Mesenteric fat pad (tissue), 1 donor: ENCODE data around the gene CTU1. TPM values are rescaled to one million over a fixed set of nuclear protein-coding genes. Genes with fewer than 3 reads are reported as not detected.
A peak's percentile ranks its signal among the peaks of the same experiment; 100 is the strongest.

ENCODE experiments used
- DNase-seq: peaks from one replicate; pipeline ENCODE4 v3.0.0-alpha.2; 2020; ENCODE audit warnings: low spot score
- long read RNA-seq: library from polyadenylated mRNA; unstranded; transcript quantifications from one replicate; pipeline ENCODE4 v2.0.0, GENCODE V29; 2020
- total RNA-seq: library from RNA; stranded (reverse); fragmentation: NEBNext Ultra II Directional; extraction: Animal tissue kit (Norgen Biotek cat#: 25700); gene quantifications from one replicate; pipeline ENCODE4 v1.2.1, GENCODE V29; 2021
- donor health status: DM: yes; HTN: yes; CAD: no.

Gene CTU1
- total RNA-seq: 10.0 TPM
- long read RNA-seq, partial matches to known transcripts: 0 of 1 reads
- long read RNA-seq, other reads (novel, unspliced or antisense): 1 of 1 reads

DNA sequence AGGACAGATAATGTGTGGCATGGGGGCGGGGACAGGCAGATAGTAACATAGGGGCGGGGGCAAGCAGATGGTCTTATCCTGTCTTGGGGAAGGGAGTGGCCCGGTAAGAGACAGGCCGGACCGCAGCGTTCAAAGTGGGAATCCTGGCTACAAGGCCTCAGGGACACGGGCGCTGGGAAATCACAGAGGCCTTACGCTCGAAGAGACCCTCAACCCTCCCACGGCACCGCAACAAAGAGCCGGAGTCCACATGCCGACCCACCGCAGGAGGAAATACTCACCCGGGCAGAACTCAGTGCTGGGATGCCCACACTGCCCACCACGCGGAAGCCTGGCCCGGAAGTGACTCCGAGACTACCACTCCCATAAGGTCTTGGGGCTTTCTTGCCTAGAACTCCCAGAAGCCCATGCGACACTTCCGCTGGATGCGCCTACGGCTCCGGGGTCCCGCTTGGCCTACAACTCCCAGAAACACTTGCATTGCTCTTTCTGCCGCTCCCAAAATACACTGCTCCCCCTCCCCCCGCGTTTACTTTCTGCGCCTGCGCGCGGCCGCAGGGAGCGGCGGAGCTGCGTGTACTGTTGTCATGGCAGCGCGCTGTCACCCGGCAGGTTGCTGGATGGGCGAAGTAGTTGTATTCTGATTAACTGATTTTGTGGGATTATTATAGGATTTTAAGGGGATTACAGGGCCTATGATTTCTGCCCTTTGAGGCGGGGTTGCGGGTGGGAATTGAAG lies at the start of gene CTU1:
Gene CTU1, minus strand, starts transcription at position 344 of the 739 bp plus-strand sequence. CDS start 3,840 bp downstream, outside the sequence.
- DNase-seq: peak; percentile 98

- no peak for DNase-seq
These were observed 49.1 kb upstream of the CTU1 start for GRCh38 chr19:51157265-51157664.

- DNase-seq: no peak
These were observed 48.5 kb upstream of the CTU1 start for GRCh38 chr19:51156710-51157109.

DNA sequence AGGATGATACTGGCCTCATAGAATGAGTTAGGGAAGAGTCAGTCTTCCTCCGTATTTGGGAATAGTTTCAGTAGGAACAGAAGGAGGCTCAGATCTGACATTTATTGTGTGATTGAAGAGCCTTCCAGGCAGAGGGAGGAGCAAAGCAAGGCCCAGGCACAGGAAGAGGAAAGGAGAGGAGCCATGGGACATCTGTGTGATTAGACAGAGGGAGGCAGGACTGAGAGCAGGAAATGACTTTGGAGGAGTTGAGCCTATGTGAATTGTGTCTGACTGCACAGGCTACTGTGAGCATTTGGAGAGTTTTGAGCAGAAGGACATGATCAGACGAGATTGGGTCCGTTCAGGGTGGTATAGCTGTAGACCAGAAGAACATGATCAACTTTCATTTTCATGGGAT lies 42.4 kb upstream of the CTU1 start:
- DNase-seq: peak; percentile 20

DNA sequence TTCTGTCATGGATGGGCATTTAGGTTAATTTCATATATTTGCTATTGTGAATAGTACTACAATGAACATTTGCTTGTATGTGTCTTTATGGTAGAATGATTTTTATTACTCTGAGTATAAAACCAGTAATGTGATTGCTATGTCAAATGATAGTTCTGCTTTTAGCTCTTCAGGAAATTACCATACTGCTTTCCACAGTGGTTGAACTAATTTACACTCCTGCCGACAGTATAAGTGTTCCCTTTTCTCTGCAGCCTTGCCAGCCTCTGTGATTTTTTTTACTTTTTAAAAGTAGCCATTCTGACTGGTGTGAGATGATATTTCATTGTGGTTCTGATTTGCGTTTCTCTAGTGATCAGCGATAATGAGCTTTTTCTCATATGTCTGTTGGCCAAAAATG lies 40.4 kb upstream of the CTU1 start:
- DNase-seq: no peak

DNA sequence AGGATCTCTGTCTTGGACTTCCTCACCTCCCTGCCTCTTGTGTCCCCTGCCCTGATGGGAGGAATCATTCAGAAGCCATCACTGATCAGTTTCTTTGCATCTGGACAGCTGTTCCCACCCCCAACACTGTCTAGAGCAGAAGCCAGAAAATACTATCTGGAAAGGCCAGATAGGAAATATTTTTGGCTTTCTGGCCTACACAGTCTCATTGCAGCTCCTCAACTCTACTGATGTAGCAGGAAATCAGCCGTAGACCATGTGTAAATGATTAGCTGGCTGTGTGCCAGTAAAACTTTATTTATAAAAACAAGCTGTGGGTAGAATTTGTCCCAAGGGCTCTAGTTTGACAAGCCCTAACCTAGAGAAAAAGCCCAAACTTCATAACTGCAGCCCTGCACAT lies 39.5 kb upstream of the CTU1 start:
- no peak for DNase-seq

DNA sequence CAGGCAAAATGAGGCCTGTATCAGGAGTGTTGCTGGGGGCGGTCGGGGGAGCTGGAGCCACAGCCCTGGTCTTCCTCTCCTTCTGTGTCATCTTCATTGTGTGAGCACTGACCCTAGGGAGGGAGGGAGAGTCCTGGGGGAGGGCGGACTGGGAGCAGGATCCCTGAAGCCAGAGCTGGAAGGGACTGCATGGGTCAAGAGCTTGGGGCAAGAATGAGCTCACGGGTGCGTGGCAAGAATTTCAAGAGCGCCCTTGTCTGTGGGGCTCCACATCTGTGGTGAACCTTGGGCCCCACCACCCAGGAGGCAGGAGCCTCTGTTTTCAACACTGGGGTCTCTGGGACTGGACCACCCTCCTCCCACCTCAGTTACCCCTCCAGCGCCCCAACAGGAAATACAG lies 38.5 kb upstream of the CTU1 start:
- peak; percentile 68 for DNase-seq

- DNase-seq: peak; percentile 33
These were observed 37.8 kb upstream of the CTU1 start for GRCh38 chr19:51145916-51146493.

DNA sequence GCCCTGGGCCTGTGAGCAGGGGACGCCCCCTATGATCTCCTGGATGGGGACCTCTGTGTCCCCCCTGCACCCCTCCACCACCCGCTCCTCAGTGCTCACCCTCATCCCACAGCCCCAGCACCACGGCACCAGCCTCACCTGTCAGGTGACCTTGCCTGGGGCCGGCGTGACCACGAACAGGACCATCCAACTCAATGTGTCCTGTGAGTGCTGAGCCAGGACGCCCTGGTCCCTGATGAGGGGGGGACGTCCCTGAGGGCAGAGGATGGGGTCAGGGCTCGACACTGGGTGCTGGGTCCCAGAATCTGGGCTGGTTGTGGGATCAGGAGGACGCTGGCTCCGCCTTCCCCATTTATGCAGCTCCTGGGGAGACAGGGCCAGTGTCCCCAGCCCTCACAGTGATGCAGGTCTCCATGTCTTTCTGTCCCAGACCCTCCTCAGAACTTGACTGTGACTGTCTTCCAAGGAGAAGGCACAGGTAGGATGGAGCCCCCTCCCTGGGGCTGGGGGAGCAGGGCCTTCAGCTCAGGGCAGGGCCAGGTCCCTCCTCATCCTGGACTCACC lies 36.4 kb upstream of the CTU1 start:
- DNase-seq: peak; percentile 83

GRCh38 chr19:51143486-51143885 lies 35.3 kb upstream of the CTU1 start:
- DNase-seq: peak; percentile 72

- DNase-seq: peak; percentile 39
These were observed 34.7 kb upstream of the CTU1 start for GRCh38 chr19:51142809-51143475.

DNA sequence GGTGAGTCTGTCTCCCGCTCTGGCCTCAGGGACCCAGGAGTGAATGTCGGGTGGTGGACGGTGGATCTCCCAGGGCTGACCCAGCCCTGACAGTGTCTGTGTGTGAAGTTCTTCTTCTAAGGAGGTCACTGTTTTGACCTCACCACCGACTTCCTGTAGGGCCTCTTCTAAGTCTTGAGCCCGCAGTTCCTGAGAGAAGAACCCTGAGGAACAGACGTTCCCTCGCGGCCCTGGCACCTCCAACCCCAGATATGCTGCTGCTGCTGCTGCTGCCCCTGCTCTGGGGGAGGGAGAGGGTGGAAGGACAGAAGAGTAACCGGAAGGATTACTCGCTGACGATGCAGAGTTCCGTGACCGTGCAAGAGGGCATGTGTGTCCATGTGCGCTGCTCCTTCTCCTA lies 33.9 kb upstream of the CTU1 start, which contains the start of gene SIGLEC7:
Gene SIGLEC7, plus strand, starts transcription at position 183 of the 400 bp plus-strand sequence. Its CDS starts 69 bp downstream, at position 252.
- DNase-seq: peak; percentile 75

GRCh38 chr19:51141181-51141580 lies 33.0 kb upstream of the CTU1 start:
- DNase-seq: peak; percentile 76

GRCh38 chr19:51140441-51140840 lies 32.2 kb upstream of the CTU1 start:
- DNase-seq: peak; percentile 65

GRCh38 chr19:51139299-51140014 lies 31.2 kb upstream of the CTU1 start:
- DNase-seq: peak; percentile 8

GRCh38 chr19:51138549-51138979 lies 30.4 kb upstream of the CTU1 start:
- peak; percentile 88 for DNase-seq

DNA sequence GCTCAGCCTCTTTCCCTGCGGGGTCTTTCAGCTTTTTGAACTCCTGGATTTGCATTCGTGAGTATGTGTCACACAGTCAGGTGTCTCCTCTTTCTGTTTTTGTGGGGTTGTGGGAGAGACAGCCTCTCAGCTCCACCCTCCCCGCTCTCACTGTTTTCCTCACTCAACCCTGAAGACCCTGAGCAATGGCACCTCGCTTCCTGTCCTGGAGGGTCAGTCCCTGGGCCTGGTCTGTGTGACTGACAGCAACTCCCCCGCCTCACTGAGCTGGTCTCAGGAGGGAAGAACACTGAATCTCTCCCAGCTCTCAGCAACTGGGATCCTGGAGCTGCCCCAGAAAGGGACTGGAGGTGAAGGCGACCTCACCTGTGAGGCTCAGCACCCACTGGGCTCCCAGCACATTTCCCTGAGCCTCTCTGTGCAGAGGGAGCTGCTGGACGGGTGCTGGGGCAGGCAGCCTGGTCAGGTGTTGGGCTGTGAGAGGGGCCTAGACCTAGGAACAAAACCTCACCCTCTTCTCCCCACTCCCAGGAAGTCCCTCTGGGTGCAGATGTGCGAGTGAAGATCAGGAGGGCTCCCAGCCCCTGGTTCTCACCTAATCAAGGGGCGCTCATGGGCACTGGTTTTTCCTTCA lies 29.7 kb upstream of the CTU1 start:
- DNase-seq: peak; percentile 60

- peak; percentile 67 for DNase-seq
These were observed 28.8 kb upstream of the CTU1 start for GRCh38 chr19:51136851-51137551.

DNA sequence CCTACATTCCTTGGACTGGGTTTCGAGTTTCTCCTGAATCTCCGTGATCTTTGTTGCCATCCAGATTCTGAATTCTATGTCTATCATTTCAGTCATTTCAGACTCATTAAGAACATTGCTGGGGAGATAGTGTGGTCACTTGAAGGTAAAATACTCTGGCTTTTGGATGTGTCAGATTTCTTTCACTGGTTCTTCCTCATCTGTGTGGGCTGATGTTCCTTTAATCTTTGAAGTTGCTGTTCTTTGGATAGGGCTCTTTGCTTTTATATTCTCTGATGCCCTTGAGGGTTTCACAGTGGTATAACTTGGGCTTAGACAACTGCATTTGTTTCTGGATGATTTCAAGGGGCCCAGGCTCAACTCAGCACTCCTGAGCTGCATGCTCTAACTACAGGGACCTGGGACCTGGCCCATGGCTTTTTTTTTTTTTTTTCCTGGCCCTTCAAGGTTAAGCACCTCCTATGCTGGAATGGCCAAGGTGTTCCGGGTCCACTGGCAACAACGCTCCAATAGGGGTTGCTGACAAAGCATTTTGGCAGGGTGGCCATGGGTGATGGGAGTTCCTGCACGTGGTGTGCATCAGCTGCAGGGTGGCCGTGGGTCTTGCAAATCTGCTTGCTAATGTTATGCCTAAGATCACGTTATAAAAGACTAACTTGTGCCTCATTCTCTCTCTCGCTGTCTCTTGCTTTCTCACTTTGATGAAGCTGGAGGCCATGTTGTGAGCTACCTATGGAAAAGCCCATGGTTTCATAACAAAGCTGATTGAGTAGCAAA lies 28.0 kb upstream of the CTU1 start:
- DNase-seq: peak; percentile 60
